ENCODE measurements around the gene C2CD2L. TPM values are rescaled to one million over a fixed set of nuclear protein-coding genes. Genes with fewer than 3 reads are reported as not detected.
"Not testable (repeated sequence)": the region's sequence is repeated elsewhere in the genome, so short reads cannot be mapped to it uniquely, and the experiment has no call there.

The C2CD2L gene
- total and polyA plus RNA-seq, 12 donors, result 6.1 to 13.7 (median 8.4) TPM

DNA sequence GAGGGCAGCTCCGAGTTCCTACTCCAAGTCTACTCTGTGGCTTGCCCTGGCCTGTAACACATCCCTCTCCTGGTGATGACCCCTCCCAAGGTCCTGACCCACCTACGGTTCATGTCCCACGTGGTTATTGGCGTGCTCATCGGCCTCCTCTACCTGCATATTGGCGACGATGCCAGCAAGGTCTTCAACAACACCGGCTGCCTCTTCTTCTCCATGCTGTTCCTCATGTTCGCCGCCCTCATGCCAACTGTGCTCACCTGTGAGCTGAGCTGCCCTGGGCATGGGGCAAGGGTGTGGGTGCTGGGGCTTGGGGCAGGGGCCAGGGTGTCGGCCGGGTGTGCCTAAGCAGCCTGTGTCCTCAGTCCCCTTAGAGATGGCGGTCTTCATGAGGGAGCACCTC, 51.3 kb downstream of the C2CD2L start:
- Histone ChIP-seq H3K4me1 (no peaks in the 10 kb centered on the region), H3K27ac (no peak overlapping the region), H3K36me3 (no peaks in the 10 kb centered on the region), H3K4me3 (no peak overlapping the region), H3K27me3 (no peaks in the 10 kb centered on the region), H3K9me3 (no peaks in the 10 kb centered on the region)
- WGBS, 2 donors, result 95% methylated on average over 13 of the region's 13 CpGs
- TF ChIP-seq, protein P1, sequence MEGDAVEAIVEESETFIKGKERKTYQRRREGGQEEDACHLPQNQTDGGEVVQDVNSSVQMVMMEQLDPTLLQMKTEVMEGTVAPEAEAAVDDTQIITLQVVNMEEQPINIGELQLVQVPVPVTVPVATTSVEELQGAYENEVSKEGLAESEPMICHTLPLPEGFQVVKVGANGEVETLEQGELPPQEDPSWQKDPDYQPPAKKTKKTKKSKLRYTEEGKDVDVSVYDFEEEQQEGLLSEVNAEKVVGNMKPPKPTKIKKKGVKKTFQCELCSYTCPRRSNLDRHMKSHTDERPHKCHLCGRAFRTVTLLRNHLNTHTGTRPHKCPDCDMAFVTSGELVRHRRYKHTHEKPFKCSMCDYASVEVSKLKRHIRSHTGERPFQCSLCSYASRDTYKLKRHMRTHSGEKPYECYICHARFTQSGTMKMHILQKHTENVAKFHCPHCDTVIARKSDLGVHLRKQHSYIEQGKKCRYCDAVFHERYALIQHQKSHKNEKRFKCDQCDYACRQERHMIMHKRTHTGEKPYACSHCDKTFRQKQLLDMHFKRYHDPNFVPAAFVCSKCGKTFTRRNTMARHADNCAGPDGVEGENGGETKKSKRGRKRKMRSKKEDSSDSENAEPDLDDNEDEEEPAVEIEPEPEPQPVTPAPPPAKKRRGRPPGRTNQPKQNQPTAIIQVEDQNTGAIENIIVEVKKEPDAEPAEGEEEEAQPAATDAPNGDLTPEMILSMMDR (IDR thresholded peaks at IDR 0.05), result no peak
- intact Hi-C loops (cut with DNase I), result no loop called here
- no peak for DNase-seq
- ATAC-seq, result no peak

DNA sequence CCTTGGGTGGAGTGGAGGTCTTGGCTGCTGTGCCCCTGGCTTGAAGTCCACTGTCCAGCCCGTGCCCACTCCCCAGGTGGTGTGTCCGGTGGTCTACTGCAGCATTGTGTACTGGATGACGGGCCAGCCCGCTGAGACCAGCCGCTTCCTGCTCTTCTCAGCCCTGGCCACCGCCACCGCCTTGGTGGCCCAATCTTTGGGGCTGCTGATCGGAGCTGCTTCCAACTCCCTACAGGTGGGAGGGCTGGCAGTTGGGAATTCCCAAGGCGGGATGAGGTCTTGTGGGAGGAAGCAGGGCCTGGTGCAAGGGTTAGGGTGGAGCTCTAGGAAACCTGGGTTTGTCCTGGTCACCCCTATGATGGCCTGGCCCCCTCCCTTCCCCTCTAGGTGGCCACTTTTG, 53.0 kb downstream of the C2CD2L start:
- intact Hi-C loops (cut with DNase I), result no loop called here
- no peak for DNase-seq
- TF ChIP-seq, protein P1 (IDR thresholded peaks at IDR 0.05), result no peak

DNA sequence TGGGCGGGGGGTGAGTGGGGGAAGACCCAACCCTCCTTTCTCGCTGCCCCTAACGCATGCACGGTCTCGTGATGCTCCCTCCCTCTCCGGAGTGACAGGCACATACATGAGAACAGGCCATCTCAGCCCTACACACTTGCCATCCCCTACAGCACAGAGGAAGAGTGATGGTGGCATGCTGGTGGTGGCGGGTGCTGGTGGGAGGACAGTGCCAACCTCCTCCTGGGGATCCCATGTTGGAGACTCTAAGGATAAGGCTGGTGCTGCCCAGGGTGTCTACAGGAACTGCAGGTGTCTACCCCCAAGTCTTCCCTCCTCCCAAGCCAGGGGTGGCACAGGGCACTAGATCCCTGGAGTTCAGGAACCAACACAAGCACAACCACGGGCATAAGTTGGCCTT, 54.7 kb downstream of the C2CD2L start:
- H3K27me3 ChIP-seq, result no peaks in the 10 kb centered on the region
- WGBS, 2 donors, result 85 to 88% methylated on average over 8 of the region's 8 CpGs
- intact Hi-C loops (cut with DNase I), result no loop called here
- H3K27ac ChIP-seq, result no peak overlapping the region
- ATAC-seq (no peak), DNase-seq (no peak)
- H3K4me3 ChIP-seq, result no peak overlapping the region
- H3K9me3 ChIP-seq, result no peaks in the 10 kb centered on the region
- TF ChIP-seq, protein P1 (IDR thresholded peaks at IDR 0.05), result no peak
- no peaks in the 10 kb centered on the region for H3K36me3 ChIP-seq
- no peaks in the 10 kb centered on the region for H3K4me1 ChIP-seq

More for the DNA sequence above, 53.0 kb downstream of the C2CD2L start:
- ATAC-seq, result no peak
- H3K9me3 ChIP-seq, result no peaks in the 10 kb centered on the region
- 95% methylated on average over 9 of the region's 9 CpGs for WGBS, 2 donors
- no peaks in the 10 kb centered on the region for H3K27me3 ChIP-seq
- no peaks in the 10 kb centered on the region for H3K36me3 ChIP-seq
- no peak overlapping the region for H3K27ac ChIP-seq
- no peak overlapping the region for H3K4me3 ChIP-seq
- no peaks in the 10 kb centered on the region for H3K4me1 ChIP-seq

DNA sequence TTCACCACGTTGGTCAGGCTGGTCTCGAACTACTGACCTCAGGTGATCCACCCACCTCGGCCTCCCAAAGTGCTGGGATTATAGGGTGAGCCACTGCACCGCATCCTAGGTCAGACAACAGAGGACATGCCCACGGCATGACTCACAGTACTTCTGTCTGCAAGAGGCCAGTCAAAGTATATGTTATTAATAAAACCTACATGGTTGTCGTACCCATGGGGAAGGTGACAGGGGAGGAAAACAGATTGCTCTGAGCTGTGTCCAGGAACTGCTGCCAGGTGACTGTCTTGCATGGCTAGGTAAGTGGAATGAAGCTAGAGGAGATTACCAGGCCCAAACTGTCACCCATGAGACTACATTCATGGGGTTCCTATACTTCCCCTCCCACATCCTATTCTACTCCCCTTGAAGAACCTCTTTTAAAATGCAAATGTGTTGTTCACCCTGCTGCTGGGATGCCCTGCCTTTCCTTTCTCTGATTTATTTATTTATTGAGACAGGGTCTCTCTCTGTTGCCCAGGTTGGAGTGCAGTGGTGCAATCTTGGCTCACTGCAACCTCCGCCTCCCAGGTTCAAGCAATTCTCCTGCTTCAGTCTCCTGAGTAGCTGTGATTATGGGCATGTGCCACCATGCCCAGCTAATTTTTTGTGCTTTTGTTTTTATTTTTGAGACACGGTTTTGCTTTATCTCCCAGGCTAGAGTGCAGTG, 59.4 kb downstream of the C2CD2L start:
- DNase-seq (no peak), ATAC-seq (no peak)
- peaks cover 0 to 2% (median 0%) of the 10 kb centered on the region in 9 donors for H3K36me3 ChIP-seq
- no peaks in the 10 kb centered on the region for H3K9me3 ChIP-seq
- peaks cover 0 to 13% (median 8%) of the 10 kb centered on the region in 9 donors for H3K4me1 ChIP-seq
- intact Hi-C loops (cut with DNase I), result loop anchor here in 2 of 10 donors (5.0 kb wide), 2 partner anchors 36 to 41 kb away; partner anchors contain the start of gene CBL (in 1 of the 2)
- TF ChIP-seq, protein P1 (IDR thresholded peaks at IDR 0.05), result no peak
- H3K27me3 ChIP-seq, result no peaks in the 10 kb centered on the region
- H3K4me3 ChIP-seq, result no peak overlapping the region
- H3K27ac ChIP-seq, result peak overlapping the region in 1 of 10 donors; percentile 11
- WGBS, 2 donors, result 72 to 74% methylated on average over 8 of the region's 8 CpGs

DNA sequence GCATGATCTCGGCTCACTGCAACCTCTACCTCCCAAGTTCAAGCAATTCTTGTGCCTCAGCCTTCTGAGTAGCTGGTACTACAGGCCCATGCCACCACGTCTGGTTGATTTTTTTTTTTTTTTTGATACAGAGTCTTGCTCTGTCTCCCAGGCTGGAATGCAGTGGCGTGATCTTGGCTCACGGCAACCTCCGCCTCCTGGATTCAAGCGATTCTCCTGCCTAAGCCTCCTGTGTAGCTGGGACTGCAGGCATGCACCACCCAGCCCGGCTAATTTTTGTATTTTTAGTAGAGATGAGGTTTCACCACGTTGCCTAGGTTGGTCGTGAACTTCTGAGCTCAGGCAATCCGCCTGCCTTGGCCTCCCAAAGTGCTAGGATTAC, 59.9 kb downstream of the C2CD2L start:
- H3K4me3 ChIP-seq, ATAC-seq, H3K27me3 ChIP-seq, H3K9me3 ChIP-seq, H3K36me3 ChIP-seq, DNase-seq: not testable (repeated sequence)
- 84 to 86% methylated on average over 10 of the region's 10 CpGs for WGBS, 2 donors
- peak overlapping the region in 1 of 10 donors; percentile 11 for H3K27ac ChIP-seq
- intact Hi-C loops (cut with DNase I), result loop anchor here in 2 of 10 donors (5.0 kb wide), 2 partner anchors 35 to 40 kb away; partner anchors contain the start of gene CBL (in 1 of the 2)
- peaks cover 0 to 13% (median 8%) of the 10 kb centered on the region in 9 donors for H3K4me1 ChIP-seq

Measured in heart right ventricle (tissue), 16 donors.